Subcutaneous adipose tissue (tissue), 4 donors: ENCODE results near the gene SLC22A16. TPM values are rescaled to one million over a fixed set of nuclear protein-coding genes. Genes with fewer than 3 reads are reported as not detected.

Experiments
- total RNA-seq, 4 donors: library from RNA; depleted of rRNA; stranded (reverse); fragments of >200 nt; gene quantifications; one replicate each; pipeline ENCODE4 v1.1.0, GENCODE V29; 2016
- TF ChIP-seq, protein P1 (sequence below): fragments of 450-650 bp; IDR thresholded peaks from one replicate; pipeline ENCODE4 v1.5.1; 2016; ENCODE audit warnings: low read depth, mild to moderate bottlenecking, control low read depth, antibody characterized with exemption, moderate library complexity

The SLC22A16 gene
- total RNA-seq, 4 donors from 2014 or later = 2.2 to 9.3 (median 4.2) TPM; not detected in 1

DNA sequence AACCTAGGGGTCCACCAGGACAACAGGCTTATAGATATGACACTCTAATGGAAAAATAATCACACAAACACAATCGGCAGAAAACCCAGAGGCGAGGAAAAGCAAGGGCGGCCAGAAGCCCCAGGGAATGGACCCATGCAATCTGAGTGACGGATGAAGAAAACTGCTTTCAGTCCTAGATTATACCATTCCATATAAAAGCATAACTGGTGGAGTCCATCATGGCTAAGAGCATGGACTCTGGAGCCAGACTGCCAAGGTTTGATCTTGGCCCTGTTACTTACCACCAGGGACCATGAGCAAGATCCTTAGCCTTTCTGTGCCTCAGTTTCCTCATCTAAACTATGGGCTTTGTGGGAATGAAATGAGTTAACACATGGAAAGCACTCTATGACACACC, 3.7 kb downstream of the SLC22A16 start:
- TF ChIP-seq, protein P1, sequence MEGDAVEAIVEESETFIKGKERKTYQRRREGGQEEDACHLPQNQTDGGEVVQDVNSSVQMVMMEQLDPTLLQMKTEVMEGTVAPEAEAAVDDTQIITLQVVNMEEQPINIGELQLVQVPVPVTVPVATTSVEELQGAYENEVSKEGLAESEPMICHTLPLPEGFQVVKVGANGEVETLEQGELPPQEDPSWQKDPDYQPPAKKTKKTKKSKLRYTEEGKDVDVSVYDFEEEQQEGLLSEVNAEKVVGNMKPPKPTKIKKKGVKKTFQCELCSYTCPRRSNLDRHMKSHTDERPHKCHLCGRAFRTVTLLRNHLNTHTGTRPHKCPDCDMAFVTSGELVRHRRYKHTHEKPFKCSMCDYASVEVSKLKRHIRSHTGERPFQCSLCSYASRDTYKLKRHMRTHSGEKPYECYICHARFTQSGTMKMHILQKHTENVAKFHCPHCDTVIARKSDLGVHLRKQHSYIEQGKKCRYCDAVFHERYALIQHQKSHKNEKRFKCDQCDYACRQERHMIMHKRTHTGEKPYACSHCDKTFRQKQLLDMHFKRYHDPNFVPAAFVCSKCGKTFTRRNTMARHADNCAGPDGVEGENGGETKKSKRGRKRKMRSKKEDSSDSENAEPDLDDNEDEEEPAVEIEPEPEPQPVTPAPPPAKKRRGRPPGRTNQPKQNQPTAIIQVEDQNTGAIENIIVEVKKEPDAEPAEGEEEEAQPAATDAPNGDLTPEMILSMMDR = no peak

DNA sequence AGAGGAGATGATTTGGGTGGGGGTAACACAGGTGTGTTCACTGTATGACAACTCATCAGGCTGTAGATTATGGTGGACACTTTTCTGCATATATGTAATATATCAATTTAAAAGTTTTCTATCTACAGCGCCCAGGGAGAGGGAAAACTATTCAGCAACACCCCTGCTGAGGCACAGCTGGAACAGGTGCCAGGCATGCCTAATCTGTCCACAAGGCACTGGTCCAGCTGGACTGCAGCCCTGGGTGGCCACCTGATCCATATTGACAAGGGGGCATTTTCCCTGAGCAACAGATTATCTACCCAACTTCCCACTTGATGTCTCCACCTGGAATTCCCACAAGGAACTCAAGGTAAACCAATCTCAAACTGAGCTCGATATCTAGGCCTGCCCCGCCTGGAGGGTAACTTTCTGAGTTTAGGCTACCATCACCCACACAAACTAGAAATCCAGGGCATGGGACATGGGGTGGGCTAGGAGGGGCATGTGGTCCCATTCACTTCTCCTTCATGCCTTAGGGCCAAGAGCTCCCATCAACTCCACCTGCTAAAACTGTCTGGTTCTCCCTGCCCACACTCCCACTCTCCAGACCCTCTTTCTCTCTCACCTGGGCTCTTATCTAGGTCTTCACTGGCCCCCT, 4.6 kb downstream of the SLC22A16 start:
- TF ChIP-seq, protein P1 = no peak

DNA sequence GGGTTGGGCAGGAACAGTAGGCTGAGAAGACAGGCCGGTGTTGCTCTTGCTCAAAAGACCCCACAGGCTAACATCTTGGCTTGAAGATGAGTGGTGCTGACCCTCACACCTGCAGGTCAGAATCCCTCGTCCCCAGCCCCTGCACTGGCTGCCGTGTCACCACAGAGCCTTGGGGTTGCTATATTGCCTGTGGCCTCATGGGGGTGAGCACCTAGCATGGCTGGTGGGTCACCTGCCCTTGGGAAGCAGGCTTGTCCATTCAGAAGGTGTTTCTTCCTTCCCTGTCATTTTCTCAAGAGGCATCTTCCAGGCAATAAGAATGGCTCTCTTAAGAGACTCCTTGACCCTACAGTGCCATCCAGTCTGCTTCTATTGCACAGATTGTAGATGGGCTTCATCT, 7.7 kb downstream of the SLC22A16 start:
- TF ChIP-seq, protein P1 = no peak

DNA sequence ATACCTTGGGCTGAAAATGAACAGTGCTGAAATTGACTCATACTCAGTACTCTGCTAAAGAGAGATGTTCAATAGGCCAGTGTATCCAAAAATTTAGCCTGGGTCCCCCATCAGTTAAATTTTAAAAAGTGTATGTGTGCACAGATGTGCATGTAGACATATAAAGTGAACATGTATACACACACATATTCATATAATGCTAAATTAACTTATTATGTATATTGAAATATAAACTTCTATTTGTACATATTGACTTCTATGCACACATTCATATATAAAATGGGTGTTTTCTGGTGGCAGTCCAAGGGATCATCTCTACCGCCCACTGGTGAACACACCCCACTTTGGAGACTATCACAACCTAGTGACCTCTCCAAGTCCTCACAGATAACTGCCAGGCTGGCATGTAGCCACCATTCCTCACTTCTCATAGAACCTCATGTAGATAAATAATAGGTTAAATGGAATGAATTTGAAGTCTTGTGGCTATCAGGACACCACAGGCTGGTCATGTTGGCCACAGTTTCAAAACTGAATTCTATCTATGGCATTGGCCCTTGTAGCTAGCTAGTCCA, 8.8 kb downstream of the SLC22A16 start:
- TF ChIP-seq, protein P1 = no peak

DNA sequence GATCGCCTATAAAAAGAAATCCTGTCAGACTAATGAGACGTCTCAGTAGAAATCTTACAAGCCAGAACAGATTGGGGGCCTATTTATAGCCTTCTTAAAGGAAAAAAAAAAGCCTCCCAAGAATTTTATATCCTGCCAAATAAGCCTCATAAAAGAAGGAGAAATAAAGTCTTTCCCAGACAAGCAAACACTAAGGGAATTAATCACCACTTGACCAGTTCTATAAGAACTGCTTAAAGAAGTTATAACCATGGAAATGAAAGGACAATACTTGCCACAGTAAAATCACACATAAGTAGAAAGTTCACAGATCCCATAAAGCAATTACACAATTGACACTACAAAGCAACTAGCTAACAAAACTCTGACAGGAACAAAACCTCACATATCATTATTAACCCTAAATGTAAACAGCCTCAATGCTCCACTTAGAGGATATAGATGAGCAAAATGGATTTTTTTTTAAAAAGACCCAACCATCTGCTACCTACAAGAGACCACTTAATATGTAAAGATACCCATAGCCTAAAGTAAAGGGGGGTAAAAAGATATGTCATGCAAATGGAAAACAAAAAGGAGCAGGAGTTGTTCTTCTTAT, 13.4 kb downstream of the SLC22A16 start:
- TF ChIP-seq, protein P1 = no peak

DNA sequence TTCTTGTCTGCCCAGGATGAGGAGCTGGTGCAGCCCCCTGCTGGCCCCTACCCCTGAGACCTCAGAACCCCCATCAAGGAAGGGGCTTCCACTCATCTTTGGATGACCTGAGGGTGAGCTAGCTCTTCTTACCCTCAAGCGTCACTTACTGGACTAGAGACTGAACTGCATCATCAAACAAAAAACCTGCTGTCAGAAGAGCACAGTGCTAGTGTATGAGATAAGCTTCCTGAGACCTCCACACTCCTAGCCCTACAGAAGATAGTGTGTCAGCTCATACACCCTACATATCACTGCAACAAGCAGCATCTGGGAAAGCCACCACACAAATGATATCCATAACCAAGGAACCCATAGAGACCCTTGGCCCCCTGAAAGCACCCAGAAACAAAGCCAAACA, 15.0 kb downstream of the SLC22A16 start:
- TF ChIP-seq, protein P1 = no peak

DNA sequence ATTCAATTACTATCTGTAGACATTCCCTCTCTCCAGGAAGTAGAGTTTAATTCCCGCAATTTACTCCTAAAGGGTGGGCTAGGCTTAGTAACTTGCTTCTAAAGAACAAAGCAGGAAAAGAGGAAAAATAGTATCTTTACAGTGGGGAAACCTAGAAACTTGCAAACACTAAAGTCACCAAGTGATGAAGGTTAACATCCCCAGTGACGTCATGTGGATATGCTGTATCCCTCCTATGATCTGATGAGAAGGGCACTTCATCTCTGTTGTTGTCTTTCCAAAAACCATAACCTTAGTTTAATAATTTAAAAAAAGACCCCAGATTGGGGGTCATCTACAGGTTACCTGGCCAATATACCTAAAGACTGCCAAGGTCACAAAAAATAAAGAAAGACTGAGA, 17.3 kb downstream of the SLC22A16 start:
- TF ChIP-seq, protein P1 = no peak
